Nephron progenitor cell (in vitro differentiated cells): ENCODE data around the gene HERPUD1.

ENCODE experiments used
- DNase-seq: peaks from one replicate; pipeline ENCODE4 v3.0.0; 2021
- H3K27ac Mint-ChIP-seq: 2 replicates; pipeline ENCODE4 v1.8.0; 2021; ENCODE audit warnings: mild to moderate bottlenecking, moderate library complexity, mixed read lengths
- H3K27me3 Mint-ChIP-seq: 2 replicates; pipeline ENCODE4 v1.8.0; 2021; ENCODE audit warnings: mild to moderate bottlenecking, low read depth, mixed read lengths; ENCODE audit not compliant: poor library complexity
- H3K36me3 Mint-ChIP-seq: 2 replicates; pipeline ENCODE4 v1.8.0; 2021; ENCODE audit warnings: low read depth, mixed read lengths
- H3K4me1 Mint-ChIP-seq: 2 replicates; pipeline ENCODE4 v1.8.0; 2021; ENCODE audit warnings: mixed read lengths
- H3K4me3 Mint-ChIP-seq: 2 replicates; pipeline ENCODE4 v1.8.0; 2021; ENCODE audit warnings: mild to moderate bottlenecking, moderate library complexity, mixed read lengths
- H3K9me3 Mint-ChIP-seq: 2 replicates; pipeline ENCODE4 v1.8.0; 2021; ENCODE audit warnings: mild to moderate bottlenecking, moderate library complexity, mixed read lengths
- CTCF ChIP-seq: fragments of 200-600 bp; sonication (generic); IDR thresholded peaks from 2 replicates; pipeline ENCODE4 v1.5.0; 2021; ENCODE audit warnings: antibody characterized with exemption

HERPUD1 gene

DNA sequence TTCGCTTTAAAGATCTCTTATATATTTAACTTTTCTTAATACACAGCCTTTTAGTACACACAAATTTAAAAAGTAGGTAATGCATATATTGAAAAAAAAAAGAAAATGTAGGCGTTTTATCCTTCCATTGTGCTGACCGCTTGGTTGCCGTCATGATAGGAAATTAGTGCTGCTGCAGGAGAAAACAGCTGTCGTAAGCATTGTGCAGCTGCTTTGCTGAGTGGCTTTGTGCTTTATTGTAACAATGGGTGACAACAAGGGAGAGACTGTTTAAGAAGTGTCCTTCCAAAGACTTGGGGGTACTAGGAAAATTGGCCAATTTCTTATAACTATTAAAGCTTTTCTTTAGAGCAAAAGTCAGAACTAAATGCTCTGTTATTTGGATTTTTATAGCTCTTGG is 5.0 kb downstream of the HERPUD1 start:
- TF ChIP-seq CTCF: no peak
- H3K4me3 Mint-ChIP-seq: no peak overlapping the region
- H3K27me3 Mint-ChIP-seq: no peaks in the 10 kb centered on the region
- no peak for DNase-seq
- no peaks in the 10 kb centered on the region for H3K9me3 Mint-ChIP-seq
- peaks cover 59% of the 10 kb centered on the region for H3K36me3 Mint-ChIP-seq
- peaks cover 29% of the 10 kb centered on the region for H3K4me1 Mint-ChIP-seq
- H3K27ac Mint-ChIP-seq: no peak overlapping the region

GRCh38 chr16:56938664-56939513 is 6.9 kb downstream of the HERPUD1 start:
- Mint-ChIP-seq H3K4me1 (peaks cover 17% of the 10 kb centered on the region), H3K27ac (no peak overlapping the region), H3K27me3 (no peaks in the 10 kb centered on the region)

GRCh38 chr16:56939801-56940200 is 7.9 kb downstream of the HERPUD1 start:
- Mint-ChIP-seq H3K36me3 (peaks cover 79% of the 10 kb centered on the region), H3K27ac (no peak overlapping the region), H3K4me1 (peaks cover 11% of the 10 kb centered on the region), H3K4me3 (no peak overlapping the region), H3K27me3 (no peaks in the 10 kb centered on the region), H3K9me3 (no peaks in the 10 kb centered on the region)
- no peak for DNase-seq
- no peak for TF ChIP-seq CTCF

More at GRCh38 chr16:56938664-56939513, 6.9 kb downstream of the HERPUD1 start:
- Mint-ChIP-seq H3K4me3 (no peak overlapping the region), H3K9me3 (no peaks in the 10 kb centered on the region), H3K36me3 (peaks cover 73% of the 10 kb centered on the region)
- no peak for DNase-seq
- TF ChIP-seq CTCF: no peak

- H3K4me1 Mint-ChIP-seq: peaks cover 5% of the 10 kb centered on the region
- no peak for DNase-seq
- H3K27ac Mint-ChIP-seq: no peak overlapping the region
- no peaks in the 10 kb centered on the region for H3K9me3 Mint-ChIP-seq
- H3K36me3 Mint-ChIP-seq: peaks cover 71% of the 10 kb centered on the region
- no peak overlapping the region for H3K4me3 Mint-ChIP-seq
- no peaks in the 10 kb centered on the region for H3K27me3 Mint-ChIP-seq
- no peak for TF ChIP-seq CTCF
Observed at GRCh38 chr16:56941092-56941491, 9.2 kb downstream of the HERPUD1 start.

GRCh38 chr16:56941856-56942331 is 10.0 kb downstream of the HERPUD1 start:
- no peak for TF ChIP-seq CTCF
- Mint-ChIP-seq H3K36me3 (peaks cover 63% of the 10 kb centered on the region), H3K27ac (no peak overlapping the region), H3K4me3 (no peak overlapping the region), H3K4me1 (peaks cover 9% of the 10 kb centered on the region), H3K27me3 (no peaks in the 10 kb centered on the region), H3K9me3 (no peaks in the 10 kb centered on the region)
- DNase-seq: no peak
